ENCODE results near the gene TPRG1.

The TPRG1 gene

DNA sequence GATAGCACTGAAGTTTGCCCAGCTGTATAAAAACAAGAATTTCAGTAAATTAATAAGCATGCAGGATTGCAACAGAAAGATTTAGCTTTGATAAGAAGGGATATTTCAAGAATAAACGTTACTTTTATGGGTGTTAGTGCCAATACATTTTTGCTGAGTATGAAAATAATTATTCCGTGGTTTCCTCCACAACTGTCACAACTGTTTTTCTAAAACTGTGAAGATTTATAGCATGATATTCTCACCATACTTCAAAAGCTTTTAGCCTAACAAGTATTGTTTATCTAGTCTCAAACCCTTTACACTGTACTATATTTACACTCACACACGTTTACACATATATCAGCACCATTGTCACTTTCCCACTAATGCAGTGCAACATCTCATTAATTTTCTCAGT lies 200.5 kb downstream of the TPRG1 start:
- no peak for DNase-seq (ENCODE audit: low read depth in 1 of 2, low spot score in 1 of 2)

More for the DNA sequence above, 200.5 kb downstream of the TPRG1 start:
- Histone ChIP-seq H3K4me3 (replicated peaks; ENCODE audit: insufficient read depth, low read length) (no peak overlapping the region), H3K27ac (replicated peaks) (no peak overlapping the region), H3K27me3 (ENCODE audit: insufficient read depth, poor library complexity, severe bottlenecking) (no peaks in the 10 kb centered on the region)
- no peak for TF ChIP-seq SPI1 (IDR thresholded peaks at IDR 0.05; ENCODE audit: borderline replicate concordance, low read depth)
- no peak for TF ChIP-seq POLR2AphosphoS5 (IDR thresholded peaks at IDR 0.05; ENCODE audit: low read depth)
- TF ChIP-seq, protein P1, sequence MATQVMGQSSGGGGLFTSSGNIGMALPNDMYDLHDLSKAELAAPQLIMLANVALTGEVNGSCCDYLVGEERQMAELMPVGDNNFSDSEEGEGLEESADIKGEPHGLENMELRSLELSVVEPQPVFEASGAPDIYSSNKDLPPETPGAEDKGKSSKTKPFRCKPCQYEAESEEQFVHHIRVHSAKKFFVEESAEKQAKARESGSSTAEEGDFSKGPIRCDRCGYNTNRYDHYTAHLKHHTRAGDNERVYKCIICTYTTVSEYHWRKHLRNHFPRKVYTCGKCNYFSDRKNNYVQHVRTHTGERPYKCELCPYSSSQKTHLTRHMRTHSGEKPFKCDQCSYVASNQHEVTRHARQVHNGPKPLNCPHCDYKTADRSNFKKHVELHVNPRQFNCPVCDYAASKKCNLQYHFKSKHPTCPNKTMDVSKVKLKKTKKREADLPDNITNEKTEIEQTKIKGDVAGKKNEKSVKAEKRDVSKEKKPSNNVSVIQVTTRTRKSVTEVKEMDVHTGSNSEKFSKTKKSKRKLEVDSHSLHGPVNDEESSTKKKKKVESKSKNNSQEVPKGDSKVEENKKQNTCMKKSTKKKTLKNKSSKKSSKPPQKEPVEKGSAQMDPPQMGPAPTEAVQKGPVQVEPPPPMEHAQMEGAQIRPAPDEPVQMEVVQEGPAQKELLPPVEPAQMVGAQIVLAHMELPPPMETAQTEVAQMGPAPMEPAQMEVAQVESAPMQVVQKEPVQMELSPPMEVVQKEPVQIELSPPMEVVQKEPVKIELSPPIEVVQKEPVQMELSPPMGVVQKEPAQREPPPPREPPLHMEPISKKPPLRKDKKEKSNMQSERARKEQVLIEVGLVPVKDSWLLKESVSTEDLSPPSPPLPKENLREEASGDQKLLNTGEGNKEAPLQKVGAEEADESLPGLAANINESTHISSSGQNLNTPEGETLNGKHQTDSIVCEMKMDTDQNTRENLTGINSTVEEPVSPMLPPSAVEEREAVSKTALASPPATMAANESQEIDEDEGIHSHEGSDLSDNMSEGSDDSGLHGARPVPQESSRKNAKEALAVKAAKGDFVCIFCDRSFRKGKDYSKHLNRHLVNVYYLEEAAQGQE (IDR thresholded peaks at IDR 0.05; ENCODE audit: insufficient replicate concordance, low read depth): no peak
- TF ChIP-seq, protein P2, sequence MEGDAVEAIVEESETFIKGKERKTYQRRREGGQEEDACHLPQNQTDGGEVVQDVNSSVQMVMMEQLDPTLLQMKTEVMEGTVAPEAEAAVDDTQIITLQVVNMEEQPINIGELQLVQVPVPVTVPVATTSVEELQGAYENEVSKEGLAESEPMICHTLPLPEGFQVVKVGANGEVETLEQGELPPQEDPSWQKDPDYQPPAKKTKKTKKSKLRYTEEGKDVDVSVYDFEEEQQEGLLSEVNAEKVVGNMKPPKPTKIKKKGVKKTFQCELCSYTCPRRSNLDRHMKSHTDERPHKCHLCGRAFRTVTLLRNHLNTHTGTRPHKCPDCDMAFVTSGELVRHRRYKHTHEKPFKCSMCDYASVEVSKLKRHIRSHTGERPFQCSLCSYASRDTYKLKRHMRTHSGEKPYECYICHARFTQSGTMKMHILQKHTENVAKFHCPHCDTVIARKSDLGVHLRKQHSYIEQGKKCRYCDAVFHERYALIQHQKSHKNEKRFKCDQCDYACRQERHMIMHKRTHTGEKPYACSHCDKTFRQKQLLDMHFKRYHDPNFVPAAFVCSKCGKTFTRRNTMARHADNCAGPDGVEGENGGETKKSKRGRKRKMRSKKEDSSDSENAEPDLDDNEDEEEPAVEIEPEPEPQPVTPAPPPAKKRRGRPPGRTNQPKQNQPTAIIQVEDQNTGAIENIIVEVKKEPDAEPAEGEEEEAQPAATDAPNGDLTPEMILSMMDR (IDR thresholded peaks at IDR 0.05; ENCODE audit: insufficient read depth, low read length): no peak
